Measurements from ENCODE around the gene SIPA1L3.

DNA sequence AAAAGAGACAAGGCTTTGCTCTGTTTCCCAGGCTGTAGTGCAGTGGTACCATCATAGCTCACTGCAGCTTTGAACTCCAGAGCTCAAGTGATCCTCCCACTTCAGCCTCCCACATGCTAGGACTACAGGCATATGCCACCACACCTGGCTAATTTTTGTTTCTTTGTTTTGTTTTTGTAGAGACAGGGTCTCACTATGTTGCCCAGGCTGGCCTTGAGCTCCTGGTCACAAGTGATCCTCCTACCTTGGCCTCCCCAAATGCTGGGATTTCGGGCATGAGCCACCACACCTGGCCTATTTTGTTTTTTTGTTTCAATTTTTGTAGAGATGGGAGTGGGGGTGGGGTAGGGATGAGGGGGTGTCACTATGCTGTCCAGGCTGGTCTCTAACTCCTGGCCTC, 7.6 kb upstream of the SIPA1L3 start:
- TF ChIP-seq CTCF (IDR thresholded peaks at IDR 0.05; ENCODE audit: low read depth, low read length), result no peak
- no peak for TF ChIP-seq POLR2A (IDR thresholded peaks at IDR 0.05; ENCODE audit: extremely low read depth, insufficient read length)

All from NB4 (cell line).